ENCODE results near the gene MICAL3. TPM values are rescaled to one million over a fixed set of nuclear protein-coding genes. Genes with fewer than 3 reads are reported as not detected.

The MICAL3 gene
- total RNA-seq, 2 donors from 2014 or later, result 33.6 to 34.0 TPM

GRCh38 chr22:17883356-17883755 is 141.0 kb downstream of the MICAL3 start:
- no peaks in the 10 kb centered on the region for H3K4me1 ChIP-seq
- WGBS, 2 donors, result 91 to 93% methylated on average over 9 of the region's 9 CpGs
- ATAC-seq (no peak), DNase-seq (no peak)
- intact Hi-C loops (cut with DNase I), result no loop called here
- no peaks in the 10 kb centered on the region for H3K9me3 ChIP-seq
- H3K27me3 ChIP-seq, result no peaks in the 10 kb centered on the region
- no peak overlapping the region for H3K4me3 ChIP-seq
- TF ChIP-seq POLR2A (IDR thresholded peaks at IDR 0.05) (no peak), CTCF (IDR thresholded peaks at IDR 0.05) (no peak)
- no peak overlapping the region for H3K27ac ChIP-seq
- H3K36me3 ChIP-seq (replicated peaks in 1 of 2; ENCODE audit: insufficient read depth in 1 of 2, low read depth in 2 of 2), result peaks cover 3 to 14% of the 10 kb centered on the region in 2 donors

- Histone ChIP-seq H3K27me3 (no peaks in the 10 kb centered on the region), H3K27ac (no peak overlapping the region), H3K36me3 (replicated peaks in 1 of 2; ENCODE audit: insufficient read depth in 1 of 2, low read depth in 2 of 2) (peaks cover 3 to 13% of the 10 kb centered on the region in 2 donors), H3K9me3 (no peaks in the 10 kb centered on the region), H3K4me3 (no peak overlapping the region), H3K4me1 (no peaks in the 10 kb centered on the region)
- DNase-seq (no peak), ATAC-seq (no peak)
- no peak for TF ChIP-seq POLR2A (IDR thresholded peaks at IDR 0.05)
- TF ChIP-seq CTCF (IDR thresholded peaks at IDR 0.05), result no peak
- WGBS, 2 donors, result 92 to 95% methylated on average over 8 of the region's 8 CpGs
- intact Hi-C loops (cut with DNase I), result no loop called here
Observed at GRCh38 chr22:17882727-17883126, 141.6 kb downstream of the MICAL3 start.

- no peaks in the 10 kb centered on the region for H3K27me3 ChIP-seq
- TF ChIP-seq CTCF (IDR thresholded peaks at IDR 0.05) (no peak), POLR2A (IDR thresholded peaks at IDR 0.05) (no peak)
- no peaks in the 10 kb centered on the region for H3K4me1 ChIP-seq
- H3K9me3 ChIP-seq, result no peaks in the 10 kb centered on the region
- no peak overlapping the region for H3K27ac ChIP-seq
- H3K4me3 ChIP-seq, result no peak overlapping the region
- ATAC-seq, result no peak
- DNase-seq, result no peak
- peaks cover 3 to 13% of the 10 kb centered on the region in 2 donors for H3K36me3 ChIP-seq (replicated peaks in 1 of 2; ENCODE audit: insufficient read depth in 1 of 2, low read depth in 2 of 2)
- 100% methylated on average over 2 of the region's 2 CpGs for WGBS, 2 donors
- intact Hi-C loops (cut with DNase I), result no loop called here
Observed at GRCh38 chr22:17882162-17882561, 142.2 kb downstream of the MICAL3 start.

GRCh38 chr22:17881366-17881765 is 143.0 kb downstream of the MICAL3 start:
- Histone ChIP-seq H3K9me3 (no peaks in the 10 kb centered on the region), H3K4me3 (no peak overlapping the region), H3K36me3 (replicated peaks in 1 of 2; ENCODE audit: insufficient read depth in 1 of 2, low read depth in 2 of 2) (peaks cover 3 to 10% of the 10 kb centered on the region in 2 donors), H3K4me1 (no peaks in the 10 kb centered on the region), H3K27me3 (no peaks in the 10 kb centered on the region), H3K27ac (no peak overlapping the region)
- ATAC-seq (no peak), DNase-seq (no peak)
- TF ChIP-seq CTCF (IDR thresholded peaks at IDR 0.05) (no peak), POLR2A (IDR thresholded peaks at IDR 0.05) (no peak)
- 75 to 86% methylated on average over 5 to 6 of the region's 6 CpGs for WGBS, 2 donors
- intact Hi-C loops (cut with DNase I), result no loop called here

- H3K27me3 ChIP-seq, result no peaks in the 10 kb centered on the region
- no peak for DNase-seq
- no peak for ATAC-seq
- H3K36me3 ChIP-seq (replicated peaks in 1 of 2; ENCODE audit: insufficient read depth in 1 of 2, low read depth in 2 of 2), result peaks cover 3 to 7% of the 10 kb centered on the region in 2 donors
- H3K4me3 ChIP-seq, result no peak overlapping the region
- intact Hi-C loops (cut with DNase I), result no loop called here
- no peaks in the 10 kb centered on the region for H3K9me3 ChIP-seq
- H3K4me1 ChIP-seq, result no peaks in the 10 kb centered on the region
- no peak for TF ChIP-seq POLR2A (IDR thresholded peaks at IDR 0.05)
- TF ChIP-seq CTCF (IDR thresholded peaks at IDR 0.05), result no peak
- 87 to 91% methylated on average over 8 to 10 of the region's 10 CpGs for WGBS, 2 donors
- H3K27ac ChIP-seq, result no peak overlapping the region
Observed at GRCh38 chr22:17880468-17880867, 143.9 kb downstream of the MICAL3 start.
